Body of pancreas (tissue), 4 donors: ENCODE measurements around the gene SPOCK1. TPM values are rescaled to one million over a fixed set of nuclear protein-coding genes. Genes with fewer than 3 reads are reported as not detected.

ENCODE experiments used
- ATAC-seq: fragments of 150-250 bp; one replicate; pipeline ENCODE4 v1.9.1; 2016
- DNase-seq, 4 donors: peaks; one replicate each; pipeline ENCODE4 v3.0.0-alpha.2; 2019
- H3K27ac ChIP-seq, 4 donors: fragments of 200-600 bp; sonication (generic); 1 replicate in 3 of 4; 2 replicates in 1 of 4; pipeline versions ENCODE4 v1.5.1 to v1.6.1; 2016 to 2019; ENCODE audit warnings: mild to moderate bottlenecking in 1 of 4, mixed read lengths in 1 of 4, moderate library complexity in 1 of 4
- H3K27me3 ChIP-seq, 2 donors: fragments of 200-600 bp; sonication (generic); one replicate each; pipeline ENCODE4 v1.6.0; 2016; ENCODE audit warnings: mild to moderate bottlenecking in 1 of 2
- H3K36me3 ChIP-seq, 2 donors: fragments of 200-600 bp; sonication (generic); replicated peaks in 1 of 2; 2 replicates each; pipeline ENCODE4 v1.5.1; 2016; ENCODE audit warnings: low read depth in 2 of 2; ENCODE audit not compliant: insufficient read depth in 1 of 2
- H3K4me1 ChIP-seq: fragments of 200-600 bp; sonication (generic); one replicate; pipeline ENCODE4 v1.6.0; 2016
- H3K4me3 ChIP-seq, 2 donors: fragments of 200-600 bp; sonication (generic); 1 replicate in 1 of 2; 2 replicates in 1 of 2; pipeline ENCODE4 v1.5.1; 2016 to 2019
- H3K9me3 ChIP-seq, 3 donors: fragments of 200-600 bp; sonication (generic); 1 replicate in 2 of 3; 2 replicates in 1 of 3; pipeline ENCODE4 v1.5.1; 2016
- CTCF ChIP-seq, 7 experiments: fragments of 450-650 bp in 4 of 7; fragments of 200-600 bp in 3 of 7; sonication (generic) in 3 of 7; IDR thresholded peaks; one replicate each; pipeline ENCODE4 v1.5.1; 2016 to 2019; ENCODE audit warnings: antibody characterized with exemption in 7 of 7
- POLR2A ChIP-seq, 3 donors: fragments of 450-650 bp; IDR thresholded peaks; one replicate each; pipeline ENCODE4 v1.6.1; 2016; ENCODE audit warnings: antibody characterized with exemption in 3 of 3, mild to moderate bottlenecking in 2 of 3
- WGBS, 2 donors: methylation state at CpG; one replicate each; pipeline ENCODE4 v1.1.5; 2017; 5-methylcytosine and 5-hydroxymethylcytosine counted together
- intact Hi-C: fragments of 100-400 bp; cut with DNase I; formaldehyde crosslinking; loops from one replicate; pipeline ENCODE4 v1.15.1; 2023
- total RNA-seq, 2 donors: library from RNA; depleted of rRNA; stranded (reverse); fragments of >200 nt; gene quantifications; one replicate each; pipeline ENCODE4 v1.1.0, GENCODE V29; 2016

The SPOCK1 gene
- total RNA-seq, 2 donors from 2014 or later = 22.4 to 30.6 TPM

DNA sequence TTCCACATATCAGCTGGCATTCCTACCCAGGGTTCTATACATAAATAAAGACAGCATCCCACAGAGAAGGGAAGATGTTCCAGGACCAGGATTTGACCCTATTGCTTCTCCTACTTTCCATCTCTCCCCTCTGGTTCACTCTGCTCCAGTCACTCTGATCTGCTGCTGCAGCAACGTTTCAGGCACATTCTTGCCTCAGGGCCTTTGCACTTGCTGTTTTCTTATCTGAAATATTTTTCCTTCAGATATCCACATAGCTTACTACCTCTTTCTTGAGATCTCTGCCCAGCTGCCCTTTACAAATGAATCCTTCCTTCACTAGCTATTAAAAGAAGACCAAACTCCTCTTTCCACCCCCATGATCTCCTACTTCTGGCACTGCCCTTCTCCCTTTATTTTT lies 204.5 kb downstream of the SPOCK1 start:
- ATAC-seq = no peak

GRCh38 chr5:137292461-137293027 lies 206.6 kb downstream of the SPOCK1 start:
- peaks cover 23% of the 10 kb centered on the region for H3K4me1 ChIP-seq
- intact Hi-C loops = no loop called here
- no peaks in the 10 kb centered on the region for H3K9me3 ChIP-seq
- ATAC-seq (no peak), DNase-seq (peak in 1 of 4 donors; percentile 26)
- no peaks in the 10 kb centered on the region for H3K36me3 ChIP-seq
- H3K27me3 ChIP-seq = no peaks in the 10 kb centered on the region
- H3K27ac ChIP-seq = no peak overlapping the region
- 18 to 26% methylated on average over 8 of the region's 8 CpGs for WGBS, 2 donors
- TF ChIP-seq POLR2A (IDR thresholded peaks at IDR 0.05) (no peak), CTCF (IDR thresholded peaks at IDR 0.05) (no peak)
- no peak overlapping the region for H3K4me3 ChIP-seq

More for the DNA sequence above, 204.5 kb downstream of the SPOCK1 start:
- no peaks in the 10 kb centered on the region for H3K27me3 ChIP-seq
- 53 to 76% methylated on average over 1 of the region's 1 CpG for WGBS, 2 donors
- no peak overlapping the region for H3K4me3 ChIP-seq
- H3K4me1 ChIP-seq = peaks cover 23% of the 10 kb centered on the region
- no peaks in the 10 kb centered on the region for H3K9me3 ChIP-seq
- intact Hi-C loops = no loop called here
- H3K36me3 ChIP-seq = no peaks in the 10 kb centered on the region
- DNase-seq = no peak
- TF ChIP-seq POLR2A (IDR thresholded peaks at IDR 0.05) = no peak
- TF ChIP-seq CTCF (IDR thresholded peaks at IDR 0.05) = no peak
- no peak overlapping the region for H3K27ac ChIP-seq

DNA sequence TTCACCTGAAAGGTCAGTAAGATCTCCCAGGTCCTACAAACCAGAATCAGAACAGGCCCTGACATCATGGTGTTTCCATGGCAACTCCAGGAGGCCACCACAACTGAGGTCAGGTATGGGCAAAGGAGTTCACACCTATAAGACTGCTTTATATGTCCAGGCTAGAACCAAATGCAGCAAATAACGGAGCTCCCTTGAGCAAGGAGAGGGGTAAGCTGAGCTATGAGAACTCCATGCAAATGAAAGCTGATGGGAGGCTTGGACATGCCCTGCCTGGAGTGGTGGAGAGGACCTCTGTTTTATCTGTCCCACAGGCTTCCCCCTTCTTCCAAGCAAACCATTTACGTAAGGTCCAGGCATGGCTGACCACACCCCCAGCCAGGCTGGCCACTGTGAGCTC lies 207.7 kb downstream of the SPOCK1 start:
- H3K4me1 ChIP-seq = peaks cover 23% of the 10 kb centered on the region
- ATAC-seq = no peak
- no peaks in the 10 kb centered on the region for H3K36me3 ChIP-seq
- TF ChIP-seq POLR2A (IDR thresholded peaks at IDR 0.05) = no peak
- no peak for TF ChIP-seq CTCF (IDR thresholded peaks at IDR 0.05)
- no peak overlapping the region for H3K27ac ChIP-seq
- no peak overlapping the region for H3K4me3 ChIP-seq
- DNase-seq = no peak
- no peaks in the 10 kb centered on the region for H3K27me3 ChIP-seq
- WGBS, 2 donors = 91 to 94% methylated on average over 1 of the region's 2 CpGs
- intact Hi-C loops = no loop called here
- H3K9me3 ChIP-seq = no peaks in the 10 kb centered on the region

DNA sequence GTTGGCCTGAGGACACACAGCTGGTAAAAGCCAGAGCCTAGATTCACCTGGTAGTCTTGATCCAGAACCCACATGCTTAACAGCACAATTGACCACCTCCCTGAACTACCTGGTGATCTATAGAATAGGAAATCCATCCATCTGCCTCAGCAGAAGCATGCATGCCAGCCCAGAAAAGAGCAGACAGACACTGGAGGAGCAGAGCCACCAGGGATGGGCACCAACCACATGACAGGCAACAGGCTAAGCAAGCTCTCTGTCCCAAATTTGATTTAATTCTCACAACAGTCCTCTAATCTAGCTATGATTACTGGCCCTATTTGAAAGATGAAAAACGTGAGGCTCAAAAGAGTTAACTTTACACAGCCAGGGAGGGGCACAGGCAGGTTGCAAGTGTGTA lies 208.1 kb downstream of the SPOCK1 start:
- Histone ChIP-seq H3K36me3 (no peaks in the 10 kb centered on the region), H3K27ac (no peak overlapping the region), H3K9me3 (no peaks in the 10 kb centered on the region), H3K27me3 (no peaks in the 10 kb centered on the region), H3K4me1 (peaks cover 23% of the 10 kb centered on the region), H3K4me3 (no peak overlapping the region)
- ATAC-seq (no peak), DNase-seq (no peak)
- TF ChIP-seq CTCF (IDR thresholded peaks at IDR 0.05) = no peak
- intact Hi-C loops = no loop called here
- 68 to 92% methylated on average over 1 of the region's 1 CpG for WGBS, 2 donors

- DNase-seq = no peak
- Histone ChIP-seq H3K9me3 (no peaks in the 10 kb centered on the region), H3K4me1 (peaks cover 18% of the 10 kb centered on the region), H3K27me3 (no peaks in the 10 kb centered on the region), H3K36me3 (no peaks in the 10 kb centered on the region), H3K4me3 (no peak overlapping the region), H3K27ac (no peak overlapping the region)
- WGBS, 2 donors = 91 to 92% methylated on average over 3 of the region's 3 CpGs
- no peak for ATAC-seq
- TF ChIP-seq CTCF (IDR thresholded peaks at IDR 0.05) = no peak
- intact Hi-C loops = no loop called here
Observed at GRCh38 chr5:137290373-137290772, 208.8 kb downstream of the SPOCK1 start.
